Measurements from ENCODE around the gene CUEDC1.

The CUEDC1 gene, protein sequence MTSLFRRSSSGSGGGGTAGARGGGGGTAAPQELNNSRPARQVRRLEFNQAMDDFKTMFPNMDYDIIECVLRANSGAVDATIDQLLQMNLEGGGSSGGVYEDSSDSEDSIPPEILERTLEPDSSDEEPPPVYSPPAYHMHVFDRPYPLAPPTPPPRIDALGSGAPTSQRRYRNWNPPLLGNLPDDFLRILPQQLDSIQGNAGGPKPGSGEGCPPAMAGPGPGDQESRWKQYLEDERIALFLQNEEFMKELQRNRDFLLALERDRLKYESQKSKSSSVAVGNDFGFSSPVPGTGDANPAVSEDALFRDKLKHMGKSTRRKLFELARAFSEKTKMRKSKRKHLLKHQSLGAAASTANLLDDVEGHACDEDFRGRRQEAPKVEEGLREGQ

GRCh38 chr17:57955183-57955931 is at the start of gene CUEDC1:
TSS of gene CUEDC1 (minus strand) at chr17:57955412. CDS start at chr17:57885564, 69,848 bp downstream.
- DNase-seq: peak; percentile 51

DNA sequence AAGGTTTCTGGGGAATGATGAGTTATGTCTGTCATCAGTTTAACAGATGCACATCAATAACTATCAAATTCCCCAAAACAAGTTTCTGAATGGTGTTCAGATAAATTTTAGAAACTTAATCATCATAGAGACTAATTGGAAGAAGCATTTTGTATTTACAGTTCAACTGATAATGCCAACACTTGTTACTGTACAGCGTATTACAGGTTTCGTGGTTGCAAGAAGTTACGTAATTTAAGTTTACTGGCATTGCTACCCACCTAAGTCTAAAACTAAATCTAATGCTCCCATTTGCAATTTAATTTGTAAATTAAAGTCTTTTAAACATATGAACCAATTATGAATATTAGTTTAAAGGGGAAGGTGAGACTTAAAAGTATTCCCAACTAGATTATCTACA is 48.8 kb upstream of the CUEDC1 start:
- DNase-seq: no peak

DNA sequence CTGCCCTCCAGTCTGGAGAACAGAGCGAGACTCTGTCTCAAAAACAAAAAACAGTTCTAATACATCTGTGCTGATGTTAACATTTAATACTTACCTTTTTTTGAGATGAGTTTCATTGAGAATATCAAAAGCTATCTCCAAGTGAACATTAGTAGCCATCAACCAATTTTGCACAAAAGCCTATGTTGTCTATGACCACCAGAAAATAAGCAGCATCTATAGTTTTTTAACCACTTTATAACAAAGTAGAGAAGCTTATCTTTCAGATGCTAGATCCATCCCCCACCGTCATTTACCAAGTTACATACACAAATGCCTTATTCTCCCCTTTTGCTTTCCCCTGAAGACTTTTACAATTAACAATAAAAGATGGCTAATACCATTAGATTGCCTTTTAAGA is 47.8 kb upstream of the CUEDC1 start:
- DNase-seq: no peak

- DNase-seq: no peak
Observed at GRCh38 chr17:58002154-58002948, 47.1 kb upstream of the CUEDC1 start.

DNA sequence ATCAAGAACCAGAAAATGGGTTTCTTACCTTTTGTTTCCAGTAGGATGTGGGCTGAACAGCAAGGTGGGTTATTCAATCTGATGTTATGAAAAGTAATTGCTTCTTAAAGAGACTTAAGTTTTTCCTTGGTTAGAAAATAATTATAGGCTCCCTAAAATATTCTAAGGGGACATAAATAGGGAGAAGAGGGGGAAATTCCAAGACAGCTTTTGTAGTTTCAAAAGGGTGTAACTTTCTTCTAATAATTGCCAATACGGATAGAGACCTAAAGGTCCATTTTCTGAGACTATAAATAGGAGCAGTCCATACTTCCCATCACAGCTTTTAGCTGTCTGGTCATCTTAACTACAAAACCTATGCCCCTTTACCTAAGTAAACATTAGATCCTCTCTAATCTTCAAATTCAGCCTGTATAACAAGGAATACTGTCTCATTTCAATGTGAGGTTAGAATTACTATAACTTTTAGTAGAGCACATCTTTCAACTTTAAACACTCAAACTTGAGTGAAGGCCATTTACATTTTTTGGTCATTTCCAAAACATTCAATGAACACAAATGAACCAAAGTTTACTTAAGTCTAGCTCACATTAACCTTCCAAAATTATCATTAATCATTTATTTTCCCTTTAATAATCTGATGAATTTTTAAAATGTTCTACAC is 46.4 kb upstream of the CUEDC1 start:
- no peak for DNase-seq

DNA sequence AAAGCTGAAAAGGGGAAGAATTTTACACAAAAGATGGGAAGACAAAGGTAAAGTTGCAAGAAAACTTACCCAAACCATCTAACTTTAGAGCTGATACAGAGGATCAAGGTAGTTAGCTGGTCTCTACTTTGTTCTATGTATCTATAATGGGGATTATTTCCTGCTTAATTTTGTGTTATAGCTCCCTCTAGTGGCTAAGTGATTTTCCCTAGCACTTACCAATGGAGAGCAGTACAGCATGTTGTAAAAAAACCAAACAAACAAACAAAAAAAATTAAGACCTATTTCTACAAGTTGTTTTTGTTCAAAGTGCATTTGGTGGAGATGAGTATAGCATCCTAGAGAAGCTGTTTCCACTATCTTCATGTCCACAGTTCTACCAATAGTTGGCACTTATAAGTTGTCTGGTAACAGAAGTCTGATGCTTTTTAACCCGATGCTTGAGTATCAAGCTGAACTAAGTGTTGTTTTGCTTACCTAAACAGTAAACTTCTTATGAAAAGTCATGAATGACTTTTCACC is 44.3 kb upstream of the CUEDC1 start:
- peak; percentile 77 for DNase-seq

GRCh38 chr17:57999010-57999495 is 43.8 kb upstream of the CUEDC1 start:
- DNase-seq: no peak

GRCh38 chr17:57997085-57997809 is 42.0 kb upstream of the CUEDC1 start:
- no peak for DNase-seq

DNA sequence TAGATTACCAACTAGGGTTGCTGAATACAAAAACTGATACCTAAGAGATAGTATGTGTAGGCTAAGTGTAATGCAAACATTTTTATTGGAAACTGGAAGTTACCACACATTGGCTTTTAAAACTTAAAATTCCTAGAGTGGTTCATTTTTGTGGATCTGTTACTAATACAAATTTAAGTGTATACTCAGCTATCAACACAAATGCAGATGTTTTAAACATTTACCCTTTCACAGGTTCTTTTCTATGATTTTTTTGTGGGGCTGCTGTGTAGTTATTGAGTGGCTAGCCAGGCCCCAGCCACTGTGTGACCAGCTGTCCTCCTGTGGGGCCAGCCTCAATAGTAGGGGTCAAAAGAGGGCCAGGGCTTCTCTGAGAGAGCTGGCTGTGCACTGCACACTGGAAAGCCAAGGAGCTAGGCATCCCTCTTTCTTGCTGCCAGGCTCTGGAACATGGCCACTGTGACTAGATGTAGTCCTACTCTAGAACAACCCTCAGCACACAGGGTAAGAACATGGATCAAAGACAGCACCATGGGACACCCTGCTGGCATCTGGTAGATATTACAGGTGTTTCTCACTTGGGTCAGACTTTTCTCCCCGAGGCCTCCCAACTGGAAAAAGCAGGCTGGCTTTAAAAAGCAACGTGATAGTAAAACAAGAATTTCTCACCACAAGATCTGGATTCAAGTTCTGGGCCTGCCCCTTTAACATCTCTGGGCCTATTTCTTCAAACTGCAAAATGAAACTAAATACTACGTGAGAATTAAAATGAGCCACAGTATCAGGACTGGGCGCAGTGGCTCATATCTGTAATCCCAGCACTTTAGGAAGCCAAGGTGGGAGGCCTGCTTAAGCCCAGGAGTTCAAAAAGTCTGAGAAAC is 40.1 kb upstream of the CUEDC1 start:
- DNase-seq: peak; percentile 65

DNA sequence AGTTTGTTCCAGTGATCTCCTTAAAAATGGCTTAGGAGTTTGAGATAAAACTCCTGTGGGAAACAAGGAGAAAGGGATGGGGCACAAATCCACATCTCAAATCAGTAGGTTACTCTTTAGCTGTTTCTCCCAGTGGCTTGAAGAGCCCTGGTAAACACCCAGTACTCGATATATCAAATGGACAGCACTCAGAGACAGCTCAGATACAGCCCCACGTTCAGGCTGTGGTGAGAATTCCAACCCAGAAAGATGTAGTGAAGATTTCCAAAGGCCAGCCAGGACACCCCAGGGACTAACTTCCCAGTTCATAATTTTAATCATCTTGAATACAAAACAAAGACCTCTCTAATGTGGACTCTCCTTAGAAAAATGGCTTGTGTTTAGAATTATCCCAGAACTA is 39.2 kb upstream of the CUEDC1 start:
- DNase-seq: no peak

DNA sequence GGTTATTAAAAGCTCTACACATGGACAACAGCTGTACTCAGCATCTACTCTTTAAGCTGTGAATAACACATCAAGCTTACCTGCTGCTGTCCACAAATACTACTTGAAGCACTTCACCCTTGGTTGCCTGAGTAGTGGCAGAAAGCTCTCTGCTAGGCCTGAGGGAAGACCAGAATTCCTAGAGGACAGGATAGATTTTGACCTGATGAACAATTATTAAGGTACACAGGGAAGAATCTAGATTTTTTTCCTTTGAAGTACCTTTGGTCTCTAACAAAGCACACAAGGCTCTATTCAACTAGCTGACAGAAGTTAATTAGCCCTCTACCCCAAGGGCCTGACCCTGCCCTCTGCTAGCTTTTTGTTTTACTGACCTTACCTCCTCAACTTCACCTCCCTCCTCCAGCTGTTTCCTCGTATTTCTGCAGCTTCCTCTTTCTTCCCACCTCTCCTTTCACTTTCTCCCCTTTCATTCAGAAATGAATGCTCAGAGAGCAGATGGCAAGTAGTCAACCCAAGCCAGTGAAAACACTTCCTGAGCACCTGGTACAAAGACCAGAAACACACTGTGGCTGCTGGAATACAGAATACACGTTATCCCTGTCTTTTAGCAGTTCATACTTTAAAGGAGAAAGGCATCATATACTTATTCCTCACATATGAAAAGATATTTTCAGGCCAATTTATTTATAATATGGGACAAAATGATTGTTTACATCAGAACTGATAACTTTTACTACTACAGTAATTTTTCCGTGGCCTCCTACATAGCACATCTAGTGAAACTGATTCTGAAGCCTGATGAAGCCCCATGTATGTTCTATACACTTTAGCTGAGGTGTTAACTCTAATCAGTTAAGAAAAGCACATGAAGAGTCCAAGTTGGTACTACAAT is 38.5 kb upstream of the CUEDC1 start:
- DNase-seq: no peak

- DNase-seq: no peak
Observed at GRCh38 chr17:57991537-57991936, 36.3 kb upstream of the CUEDC1 start.

GRCh38 chr17:57990037-57990436 is 34.8 kb upstream of the CUEDC1 start:
- no peak for DNase-seq

DNA sequence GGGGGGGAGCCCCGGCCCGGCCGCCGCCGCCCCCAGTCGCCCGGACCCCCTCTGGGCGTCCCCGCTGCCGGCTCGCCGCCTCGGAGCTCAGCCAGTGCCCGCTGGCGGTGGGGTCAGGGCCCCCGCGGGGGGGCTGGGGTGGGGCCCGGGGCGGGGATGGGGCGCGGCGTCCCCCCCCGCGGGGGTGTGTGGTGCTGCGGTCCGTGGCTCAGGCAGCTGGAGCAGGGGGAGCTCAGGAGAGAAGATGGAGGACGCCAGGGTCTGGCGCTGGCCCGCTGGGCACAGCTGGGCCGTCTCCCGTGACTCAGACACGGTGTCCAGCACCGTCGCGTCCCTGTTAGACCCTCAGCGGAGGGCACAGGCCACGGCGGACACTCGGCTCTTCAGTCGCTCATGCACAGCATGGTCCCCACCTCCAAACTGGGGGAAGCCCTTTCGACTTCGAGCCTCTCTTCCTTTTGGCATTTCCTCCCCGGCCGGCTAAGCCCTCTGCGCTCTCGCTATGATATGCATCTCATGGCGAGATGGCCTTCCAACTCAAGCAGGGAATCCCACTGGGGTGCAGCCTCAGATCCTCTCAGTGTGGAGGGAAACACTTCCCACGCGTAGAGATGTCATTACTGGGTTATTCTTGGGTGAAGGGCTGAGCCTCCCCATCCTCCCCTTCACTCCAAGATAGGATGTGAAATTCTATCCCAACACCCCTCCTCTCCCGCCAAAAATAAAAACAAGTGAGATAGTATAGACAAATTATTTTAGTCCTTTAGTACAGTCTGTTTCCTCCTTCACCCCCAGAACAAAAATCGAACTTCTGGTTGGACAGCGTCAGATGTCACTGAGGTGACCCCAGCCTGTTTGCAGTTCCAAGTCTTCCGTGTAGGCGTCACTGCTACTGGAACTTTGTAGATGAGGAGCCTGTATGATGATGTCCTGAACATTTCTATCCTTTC is 33.4 kb upstream of the CUEDC1 start:
- peak; percentile 64 for DNase-seq

DNA sequence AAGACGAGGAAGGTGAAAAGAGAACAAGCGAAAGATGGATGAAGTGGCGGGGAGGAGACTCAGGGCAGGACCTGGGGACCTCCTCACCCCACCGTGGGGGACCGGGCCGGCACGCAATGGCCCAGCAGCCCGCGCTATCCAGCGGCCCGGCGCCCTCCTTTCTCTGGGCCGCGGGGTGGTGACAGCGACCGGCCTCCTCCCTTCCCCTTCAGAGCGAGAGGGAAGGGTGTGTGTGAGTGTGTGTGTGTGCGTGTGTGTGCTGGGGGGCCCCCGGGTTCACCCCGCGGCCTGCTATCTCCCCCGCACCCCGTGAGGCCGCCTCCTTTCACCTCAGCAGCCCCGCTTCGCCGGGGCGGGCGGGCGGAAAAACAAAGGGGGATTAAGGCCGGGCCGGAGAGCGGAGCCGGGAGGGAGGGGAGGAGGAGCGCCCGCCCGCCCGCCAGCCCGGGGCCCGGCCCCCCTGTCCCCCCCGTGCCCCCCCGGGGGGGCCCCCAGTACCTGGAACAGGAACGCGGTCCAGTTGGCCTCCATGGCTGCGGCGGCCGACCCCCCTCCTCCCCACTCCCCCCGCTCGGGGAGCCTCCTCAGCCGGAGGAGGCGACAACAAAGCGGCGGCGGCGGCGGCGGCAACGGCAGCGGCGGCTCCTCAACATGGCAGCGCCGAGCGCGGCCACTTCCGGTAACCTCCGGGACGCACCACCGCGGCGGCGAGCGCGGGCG is 32.5 kb upstream of the CUEDC1 start, which contains the start of gene VEZF1:
Gene VEZF1 (minus strand): TSS at position 674 of the 720 bp plus-strand sequence. CDS start 143 bp downstream, at position 531.
- DNase-seq: peak; percentile 71

DNA sequence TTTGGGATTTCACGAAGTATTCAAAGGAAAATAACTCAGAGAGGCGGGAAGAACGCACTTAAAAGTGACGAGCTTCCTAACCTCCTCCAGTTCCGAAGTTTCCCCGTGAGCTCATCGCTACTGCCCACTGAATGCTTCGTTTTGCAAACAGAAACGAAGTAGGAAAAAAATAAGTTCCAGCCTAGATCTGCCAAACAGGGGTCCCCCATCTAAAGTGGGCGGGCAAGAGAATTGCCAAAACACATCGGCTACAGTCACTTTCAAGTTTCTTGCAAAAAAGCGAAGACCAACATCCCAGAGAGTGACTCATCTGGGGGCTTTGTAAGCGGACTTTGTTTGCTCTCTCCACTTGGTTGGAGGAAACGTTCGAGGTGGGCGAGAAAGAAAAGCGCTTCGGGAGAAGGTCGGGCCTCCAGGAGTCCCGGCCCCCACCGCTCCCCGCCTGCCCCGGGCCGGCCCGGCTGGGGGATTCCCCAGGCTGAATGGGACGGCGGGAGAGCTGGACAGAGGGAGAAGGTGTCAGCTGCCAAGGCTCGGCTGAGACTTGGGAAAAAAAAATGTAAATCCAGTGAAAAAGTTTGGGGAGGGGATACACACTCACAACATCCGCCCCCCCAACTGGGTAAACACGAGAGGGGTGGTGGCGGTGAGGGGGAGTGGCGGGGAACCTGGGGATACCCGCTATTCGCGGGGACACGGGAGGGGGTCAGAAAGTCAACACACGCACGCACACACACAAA is 31.8 kb upstream of the CUEDC1 start:
- DNase-seq: peak; percentile 32

- DNase-seq: no peak
Observed at GRCh38 chr17:57985675-57985974, 30.4 kb upstream of the CUEDC1 start.

Data from activated CD4-positive, alpha-beta T cell treated with anti-CD3 and anti-CD28 coated beads, Interleukin-2, amount 50 U/mL, for 16 hours (primary cell).